HEK293 (cell line): ENCODE results near the gene CCBE1.

Experiments
- BCL11B ChIP-seq: fragments of 450-650 bp; formaldehyde crosslinking; IDR thresholded peaks from 2 replicates; pipeline ENCODE4 v1.5.1; 2016; ENCODE audit warnings: low read depth, missing biosample characterization, missing genetic modification characterization
- EGR2 ChIP-seq: fragments of 450-650 bp; formaldehyde crosslinking; IDR thresholded peaks from 2 replicates; pipeline ENCODE4 v1.5.1; 2016; ENCODE audit warnings: low read depth, missing biosample characterization, missing genetic modification characterization
- GLIS1 ChIP-seq: fragments of 450-650 bp; formaldehyde crosslinking; IDR thresholded peaks from 2 replicates; pipeline ENCODE4 v1.5.1; 2016; ENCODE audit warnings: missing biosample characterization, missing genetic modification characterization
- HOXD13 ChIP-seq: sonication (generic); formaldehyde crosslinking; IDR thresholded peaks from 2 replicates; pipeline ENCODE4 v1.8.0; 2022; ENCODE audit warnings: missing genetic modification reagents, borderline replicate concordance
- MYNN ChIP-seq: fragments of 450-650 bp; formaldehyde crosslinking; IDR thresholded peaks from 2 replicates; pipeline ENCODE4 v1.5.1; 2016; ENCODE audit warnings: missing biosample characterization, missing genetic modification characterization, borderline replicate concordance
- SALL2 ChIP-seq: fragments of 450-650 bp; formaldehyde crosslinking; IDR thresholded peaks from 2 replicates; pipeline ENCODE4 v1.5.0; 2017; ENCODE audit warnings: missing biosample characterization, mild to moderate bottlenecking, missing genetic modification characterization, borderline replicate concordance
- SETDB1 ChIP-seq: IDR thresholded peaks from one replicate; pipeline ENCODE4 v1.6.1; 2017; ENCODE audit warnings: mild to moderate bottlenecking, low read length, moderate library complexity, mixed read lengths; ENCODE audit not compliant: insufficient read length
- TRIM28 ChIP-seq: IDR thresholded peaks from 2 replicates; pipeline ENCODE4 v1.6.1; 2011; ENCODE audit warnings: low read length, control low read depth, borderline replicate concordance
- ZFHX2 ChIP-seq: fragments of 450-650 bp; formaldehyde crosslinking; conservative IDR thresholded peaks from 2 replicates; pipeline ENCODE4 v1.5.1; 2016; ENCODE audit warnings: missing biosample characterization, missing genetic modification characterization
- ZFP69B ChIP-seq: fragments of 450-650 bp; formaldehyde crosslinking; IDR thresholded peaks from 2 replicates; pipeline ENCODE4 v1.5.1; 2016; ENCODE audit warnings: missing biosample characterization, missing genetic modification characterization
- ZNF114 ChIP-seq: fragments of 450-650 bp; formaldehyde crosslinking; IDR thresholded peaks from 2 replicates; pipeline ENCODE4 v1.5.0; 2017; ENCODE audit warnings: missing biosample characterization, missing genetic modification characterization
- ZNF16 ChIP-seq: fragments of 450-650 bp; formaldehyde crosslinking; IDR thresholded peaks from 2 replicates; pipeline ENCODE4 v1.5.1; 2016; ENCODE audit warnings: low read depth, missing biosample characterization, missing genetic modification characterization
- ZNF302 ChIP-seq: fragments of 450-650 bp; formaldehyde crosslinking; IDR thresholded peaks from 2 replicates; pipeline ENCODE4 v1.5.1; 2016; ENCODE audit warnings: missing biosample characterization, missing genetic modification characterization, low read depth
- ZNF354C ChIP-seq: fragments of 450-650 bp; formaldehyde crosslinking; IDR thresholded peaks from 2 replicates; pipeline ENCODE4 v1.5.1; 2016; ENCODE audit warnings: missing biosample characterization, missing genetic modification characterization, low read depth, borderline replicate concordance
- ZNF398 ChIP-seq: fragments of 450-650 bp; formaldehyde crosslinking; IDR thresholded peaks from 2 replicates; pipeline ENCODE4 v1.5.1; 2017; ENCODE audit warnings: missing biosample characterization, missing genetic modification characterization
- ZNF423 ChIP-seq: fragments of 450-650 bp; formaldehyde crosslinking; IDR thresholded peaks from 2 replicates; pipeline ENCODE4 v1.5.1; 2016; ENCODE audit warnings: missing biosample characterization, missing genetic modification characterization
- ZNF529 ChIP-seq: fragments of 450-650 bp; formaldehyde crosslinking; IDR thresholded peaks from 2 replicates; pipeline ENCODE4 v1.5.1; 2017; ENCODE audit warnings: missing genetic modification characterization, missing biosample characterization; ENCODE audit not compliant: insufficient replicate concordance
- ZNF585B ChIP-seq: fragments of 450-650 bp; formaldehyde crosslinking; IDR thresholded peaks from 2 replicates; pipeline ENCODE4 v1.5.1; 2016; ENCODE audit warnings: missing biosample characterization, missing genetic modification characterization
- ZNF777 ChIP-seq: fragments of 450-650 bp; formaldehyde crosslinking; IDR thresholded peaks from 2 replicates; pipeline ENCODE4 v1.5.1; 2017; ENCODE audit warnings: missing biosample characterization, missing genetic modification characterization, borderline replicate concordance
- ZNF843 ChIP-seq: fragments of 450-650 bp; formaldehyde crosslinking; IDR thresholded peaks from 2 replicates; pipeline ENCODE4 v1.5.1; 2016; ENCODE audit warnings: missing biosample characterization, missing genetic modification characterization
- ZSCAN18 ChIP-seq: fragments of 450-650 bp; formaldehyde crosslinking; IDR thresholded peaks from 2 replicates; pipeline ENCODE4 v1.5.1; 2016; ENCODE audit warnings: missing biosample characterization, missing genetic modification characterization
- TF ChIP-seq, protein P1 (sequence below): fragments of 450-650 bp; formaldehyde crosslinking; conservative IDR thresholded peaks from 2 replicates; pipeline ENCODE4 v1.5.1; 2016; ENCODE audit warnings: low read depth, missing biosample characterization, missing genetic modification characterization
- TF ChIP-seq, protein P2 (sequence below): fragments of 450-650 bp; formaldehyde crosslinking; IDR thresholded peaks from 2 replicates; pipeline ENCODE4 v1.5.1; 2016; ENCODE audit warnings: missing biosample characterization, missing genetic modification characterization
- TF ChIP-seq, protein P3 (sequence below): fragments of 450-650 bp; IDR thresholded peaks from 2 replicates; pipeline ENCODE4 v1.5.1; 2018; ENCODE audit warnings: missing biosample characterization, missing genetic modification characterization
- TF ChIP-seq, protein P4 (sequence below): fragments of 450-650 bp; formaldehyde crosslinking; IDR thresholded peaks from 2 replicates; pipeline ENCODE4 v1.5.1; 2016; ENCODE audit warnings: missing biosample characterization, missing genetic modification characterization

CCBE1 gene

DNA sequence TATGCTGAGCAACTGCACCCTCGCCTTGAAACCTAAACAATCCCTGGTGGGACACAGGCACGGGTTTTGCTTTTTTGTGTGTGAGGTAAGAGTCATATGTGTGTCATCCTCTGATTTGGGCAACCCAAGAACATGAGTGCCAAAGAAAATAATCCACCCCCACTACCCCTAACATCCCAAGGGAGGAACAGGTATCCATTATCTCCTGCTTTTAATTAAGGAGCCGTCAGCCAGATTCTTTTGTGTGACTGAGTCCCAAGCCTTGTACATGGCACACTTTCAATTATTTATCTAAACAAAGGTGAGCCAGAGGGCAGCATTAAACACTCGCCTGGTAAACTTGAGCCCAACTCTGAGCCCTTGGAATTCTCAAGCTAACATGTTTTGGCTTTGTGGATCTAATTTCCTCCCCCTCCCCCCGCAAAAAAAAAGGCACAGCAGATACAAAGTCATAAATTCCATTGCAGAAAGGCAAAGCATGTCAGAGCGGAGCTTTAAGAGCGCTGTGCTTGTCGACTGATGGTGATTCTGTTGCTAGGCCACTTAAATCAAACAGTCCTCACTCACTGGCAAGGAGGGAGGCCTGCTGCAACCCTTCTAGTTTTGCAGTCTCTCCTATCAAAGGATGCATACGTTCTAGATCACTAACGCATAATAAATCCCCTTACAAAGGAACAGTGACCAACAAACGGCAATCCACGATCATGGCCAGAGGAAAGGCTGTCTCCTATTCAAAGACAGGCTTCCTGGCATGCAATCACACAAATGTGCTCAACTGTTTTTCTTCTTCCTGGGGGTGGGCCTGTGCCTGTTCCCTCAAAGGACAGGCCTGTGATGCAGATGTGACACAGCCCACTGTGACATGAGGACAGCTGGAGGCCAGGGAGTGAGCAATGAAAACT lies 194.7 kb downstream of the CCBE1 start (continued):
- TF ChIP-seq, protein P1, sequence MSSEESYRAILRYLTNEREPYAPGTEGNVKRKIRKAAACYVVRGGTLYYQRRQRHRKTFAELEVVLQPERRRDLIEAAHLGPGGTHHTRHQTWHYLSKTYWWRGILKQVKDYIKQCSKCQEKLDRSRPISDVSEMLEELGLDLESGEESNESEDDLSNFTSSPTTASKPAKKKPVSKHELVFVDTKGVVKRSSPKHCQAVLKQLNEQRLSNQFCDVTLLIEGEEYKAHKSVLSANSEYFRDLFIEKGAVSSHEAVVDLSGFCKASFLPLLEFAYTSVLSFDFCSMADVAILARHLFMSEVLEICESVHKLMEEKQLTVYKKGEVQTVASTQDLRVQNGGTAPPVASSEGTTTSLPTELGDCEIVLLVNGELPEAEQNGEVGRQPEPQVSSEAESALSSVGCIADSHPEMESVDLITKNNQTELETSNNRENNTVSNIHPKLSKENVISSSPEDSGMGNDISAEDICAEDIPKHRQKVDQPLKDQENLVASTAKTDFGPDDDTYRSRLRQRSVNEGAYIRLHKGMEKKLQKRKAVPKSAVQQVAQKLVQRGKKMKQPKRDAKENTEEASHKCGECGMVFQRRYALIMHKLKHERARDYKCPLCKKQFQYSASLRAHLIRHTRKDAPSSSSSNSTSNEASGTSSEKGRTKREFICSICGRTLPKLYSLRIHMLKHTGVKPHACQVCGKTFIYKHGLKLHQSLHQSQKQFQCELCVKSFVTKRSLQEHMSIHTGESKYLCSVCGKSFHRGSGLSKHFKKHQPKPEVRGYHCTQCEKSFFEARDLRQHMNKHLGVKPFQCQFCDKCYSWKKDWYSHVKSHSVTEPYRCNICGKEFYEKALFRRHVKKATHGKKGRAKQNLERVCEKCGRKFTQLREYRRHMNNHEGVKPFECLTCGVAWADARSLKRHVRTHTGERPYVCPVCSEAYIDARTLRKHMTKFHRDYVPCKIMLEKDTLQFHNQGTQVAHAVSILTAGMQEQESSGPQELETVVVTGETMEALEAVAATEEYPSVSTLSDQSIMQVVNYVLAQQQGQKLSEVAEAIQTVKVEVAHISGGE (tag by site-specific recombination), result no peak
- TF ChIP-seq ZNF354C (no peak), ZFP69B (tag by site-specific recombination) (peak; percentile 91), ZNF398 (peak; percentile 31; the same call in 1 of the 2 replicates), EGR2 (no peak), SETDB1 (no peak), GLIS1 (tag by site-specific recombination) (peak; percentile 74), ZNF423 (tag by site-specific recombination) (no peak), ZNF585B (tag by site-specific recombination) (no peak), MYNN (no peak), ZNF114 (tag by site-specific recombination) (no peak), ZNF302 (tag by site-specific recombination) (no peak), TRIM28 (peak; percentile 52; the same call in 1 of the 2 replicates), ZFHX2 (tag by site-specific recombination) (0 out of 2 replicates have a peak, but pooled peaks have one; percentile 26), BCL11B (tag by site-specific recombination) (no peak), ZNF16 (no peak), SALL2 (no peak), HOXD13 (CRISPR knock-in tag) (no peak), ZNF843 (tag by site-specific recombination) (peak; percentile 87), ZNF777 (tag by site-specific recombination) (no peak), ZSCAN18 (tag by site-specific recombination) (no peak), ZNF529 (tag by site-specific recombination) (no peak)
- TF ChIP-seq, protein P2, sequence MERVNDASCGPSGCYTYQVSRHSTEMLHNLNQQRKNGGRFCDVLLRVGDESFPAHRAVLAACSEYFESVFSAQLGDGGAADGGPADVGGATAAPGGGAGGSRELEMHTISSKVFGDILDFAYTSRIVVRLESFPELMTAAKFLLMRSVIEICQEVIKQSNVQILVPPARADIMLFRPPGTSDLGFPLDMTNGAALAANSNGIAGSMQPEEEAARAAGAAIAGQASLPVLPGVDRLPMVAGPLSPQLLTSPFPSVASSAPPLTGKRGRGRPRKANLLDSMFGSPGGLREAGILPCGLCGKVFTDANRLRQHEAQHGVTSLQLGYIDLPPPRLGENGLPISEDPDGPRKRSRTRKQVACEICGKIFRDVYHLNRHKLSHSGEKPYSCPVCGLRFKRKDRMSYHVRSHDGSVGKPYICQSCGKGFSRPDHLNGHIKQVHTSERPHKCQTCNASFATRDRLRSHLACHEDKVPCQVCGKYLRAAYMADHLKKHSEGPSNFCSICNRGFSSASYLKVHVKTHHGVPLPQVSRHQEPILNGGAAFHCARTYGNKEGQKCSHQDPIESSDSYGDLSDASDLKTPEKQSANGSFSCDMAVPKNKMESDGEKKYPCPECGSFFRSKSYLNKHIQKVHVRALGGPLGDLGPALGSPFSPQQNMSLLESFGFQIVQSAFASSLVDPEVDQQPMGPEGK (tag by site-specific recombination), result 0 out of 2 replicates have a peak, but pooled peaks have one; percentile 21
- TF ChIP-seq, protein P3, sequence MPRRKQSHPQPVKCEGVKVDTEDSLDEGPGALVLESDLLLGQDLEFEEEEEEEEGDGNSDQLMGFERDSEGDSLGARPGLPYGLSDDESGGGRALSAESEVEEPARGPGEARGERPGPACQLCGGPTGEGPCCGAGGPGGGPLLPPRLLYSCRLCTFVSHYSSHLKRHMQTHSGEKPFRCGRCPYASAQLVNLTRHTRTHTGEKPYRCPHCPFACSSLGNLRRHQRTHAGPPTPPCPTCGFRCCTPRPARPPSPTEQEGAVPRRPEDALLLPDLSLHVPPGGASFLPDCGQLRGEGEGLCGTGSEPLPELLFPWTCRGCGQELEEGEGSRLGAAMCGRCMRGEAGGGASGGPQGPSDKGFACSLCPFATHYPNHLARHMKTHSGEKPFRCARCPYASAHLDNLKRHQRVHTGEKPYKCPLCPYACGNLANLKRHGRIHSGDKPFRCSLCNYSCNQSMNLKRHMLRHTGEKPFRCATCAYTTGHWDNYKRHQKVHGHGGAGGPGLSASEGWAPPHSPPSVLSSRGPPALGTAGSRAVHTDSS (tag by site-specific recombination), result 0 out of 2 replicates have a peak, but pooled peaks have one; percentile 25
- TF ChIP-seq, protein P4, sequence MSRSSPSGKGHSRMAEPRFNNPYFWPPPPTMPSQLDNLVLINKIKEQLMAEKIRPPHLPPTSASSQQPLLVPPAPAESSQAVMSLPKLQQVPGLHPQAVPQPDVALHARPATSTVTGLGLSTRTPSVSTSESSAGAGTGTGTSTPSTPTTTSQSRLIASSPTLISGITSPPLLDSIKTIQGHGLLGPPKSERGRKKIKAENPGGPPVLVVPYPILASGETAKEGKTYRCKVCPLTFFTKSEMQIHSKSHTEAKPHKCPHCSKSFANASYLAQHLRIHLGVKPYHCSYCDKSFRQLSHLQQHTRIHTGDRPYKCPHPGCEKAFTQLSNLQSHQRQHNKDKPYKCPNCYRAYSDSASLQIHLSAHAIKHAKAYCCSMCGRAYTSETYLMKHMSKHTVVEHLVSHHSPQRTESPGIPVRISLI, result peak; percentile 82; the same call in 1 of the 2 replicates
